Calu3 (cell line): Measurements from ENCODE around the gene OR6Q1. TPM values are rescaled to one million over a fixed set of nuclear protein-coding genes. Genes with fewer than 3 reads are reported as not detected.

Source experiments
- BruUV-seq: library from RNA; stranded (reverse); fragments of 400-500 nt; replicated peaks from 2 replicates; lab custom pipeline; 2021; lab: Mats Ljungman, UMichigan
- CTCF ChIA-PET: fragments of 300-600 bp; sonication (Branson Sonifier 250); formaldehyde crosslinking; loops from one replicate; lab custom pipeline; 2022; ENCODE audit warnings: antibody characterized with exemption; lab: Charles Lee
- DNase-seq: peaks from one replicate; pipeline ENCODE4 v3.0.0; 2022
- H3K27ac Mint-ChIP-seq: one replicate; pipeline ENCODE4 v1.8.0; 2022; ENCODE audit warnings: mixed read lengths; ENCODE audit not compliant: unreplicated experiment
- H3K27me3 Mint-ChIP-seq: one replicate; pipeline ENCODE4 v1.8.0; 2022; ENCODE audit warnings: mixed read lengths; ENCODE audit not compliant: unreplicated experiment
- H3K36me3 Mint-ChIP-seq: one replicate; pipeline ENCODE4 v1.8.0; 2022; ENCODE audit warnings: mild to moderate bottlenecking, moderate library complexity, mixed read lengths; ENCODE audit not compliant: insufficient read depth, unreplicated experiment
- H3K4me1 Mint-ChIP-seq: one replicate; pipeline ENCODE4 v1.8.0; 2022; ENCODE audit warnings: mild to moderate bottlenecking, low read depth, mixed read lengths; ENCODE audit not compliant: unreplicated experiment
- H3K4me3 Mint-ChIP-seq: one replicate; pipeline ENCODE4 v1.8.0; 2022; ENCODE audit warnings: mild to moderate bottlenecking, low read depth, moderate library complexity, mixed read lengths; ENCODE audit not compliant: unreplicated experiment
- H3K9me3 Mint-ChIP-seq: one replicate; pipeline ENCODE4 v1.8.0; 2022; ENCODE audit warnings: low read depth, mixed read lengths; ENCODE audit not compliant: unreplicated experiment
- intact Hi-C: fragments of 100-400 bp; cut with micrococcal nuclease; formaldehyde crosslinking; loops from one replicate; pipeline ENCODE4 v1.10.0; 2022; ENCODE audit not compliant: unreplicated experiment
- total RNA-seq: library from RNA; stranded (reverse); gene quantifications from 2 replicates; pipeline ENCODE4 v1.2.3, GENCODE V29; 2022
- TF ChIP-seq, protein P1 (sequence below): fragments of 200-600 bp; IDR thresholded peaks from one replicate; pipeline ENCODE4 v1.8.0; 2022; ENCODE audit warnings: antibody characterized with exemption; ENCODE audit not compliant: unreplicated experiment

OR6Q1 gene
- total RNA-seq, 1 experiment from 2014 or later = not detected

DNA sequence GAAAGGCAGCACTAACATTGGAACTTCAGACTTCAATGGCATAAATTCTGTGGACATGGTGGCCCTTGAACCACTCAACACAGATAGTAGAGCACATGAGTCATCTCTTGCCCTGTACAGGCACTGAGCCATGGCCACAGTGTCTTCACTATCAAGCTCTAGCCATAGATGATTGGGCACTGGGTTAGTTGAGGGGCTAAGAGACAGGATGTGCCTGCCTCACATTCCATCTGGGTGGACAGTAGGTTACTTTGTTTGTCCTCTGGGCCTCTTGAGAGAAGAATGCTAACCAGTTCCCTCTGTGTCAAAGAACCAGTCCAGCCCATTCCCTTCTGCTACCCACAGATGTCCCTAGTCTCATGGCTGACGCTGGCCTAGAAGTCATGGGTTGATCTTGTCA is 39.8 kb downstream of the OR6Q1 start:
- Mint-ChIP-seq H3K27me3 (no peaks in the 10 kb centered on the region), H3K4me3 (no peak overlapping the region), H3K4me1 (no peaks in the 10 kb centered on the region), H3K27ac (no peak overlapping the region), H3K36me3 (no peaks in the 10 kb centered on the region), H3K9me3 (no peaks in the 10 kb centered on the region)
- TF ChIP-seq, protein P1, sequence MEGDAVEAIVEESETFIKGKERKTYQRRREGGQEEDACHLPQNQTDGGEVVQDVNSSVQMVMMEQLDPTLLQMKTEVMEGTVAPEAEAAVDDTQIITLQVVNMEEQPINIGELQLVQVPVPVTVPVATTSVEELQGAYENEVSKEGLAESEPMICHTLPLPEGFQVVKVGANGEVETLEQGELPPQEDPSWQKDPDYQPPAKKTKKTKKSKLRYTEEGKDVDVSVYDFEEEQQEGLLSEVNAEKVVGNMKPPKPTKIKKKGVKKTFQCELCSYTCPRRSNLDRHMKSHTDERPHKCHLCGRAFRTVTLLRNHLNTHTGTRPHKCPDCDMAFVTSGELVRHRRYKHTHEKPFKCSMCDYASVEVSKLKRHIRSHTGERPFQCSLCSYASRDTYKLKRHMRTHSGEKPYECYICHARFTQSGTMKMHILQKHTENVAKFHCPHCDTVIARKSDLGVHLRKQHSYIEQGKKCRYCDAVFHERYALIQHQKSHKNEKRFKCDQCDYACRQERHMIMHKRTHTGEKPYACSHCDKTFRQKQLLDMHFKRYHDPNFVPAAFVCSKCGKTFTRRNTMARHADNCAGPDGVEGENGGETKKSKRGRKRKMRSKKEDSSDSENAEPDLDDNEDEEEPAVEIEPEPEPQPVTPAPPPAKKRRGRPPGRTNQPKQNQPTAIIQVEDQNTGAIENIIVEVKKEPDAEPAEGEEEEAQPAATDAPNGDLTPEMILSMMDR = no peak
- BruUV-seq = no TSS peak
- no peak for DNase-seq
- CTCF ChIA-PET = no interaction called here
- intact Hi-C loops = no loop called here

- intact Hi-C loops = no loop called here
Observed at GRCh38 chr11:58075781-58076180, 45.0 kb downstream of the OR6Q1 start.

More at GRCh38 chr11:58075781-58076180, 45.0 kb downstream of the OR6Q1 start:
- Mint-ChIP-seq H3K4me1 (no peaks in the 10 kb centered on the region), H3K36me3 (no peaks in the 10 kb centered on the region), H3K4me3 (no peak overlapping the region), H3K27me3 (no peaks in the 10 kb centered on the region), H3K9me3 (no peaks in the 10 kb centered on the region), H3K27ac (peak overlapping the region; percentile 60)
- no TSS peak for BruUV-seq
- CTCF ChIA-PET = no interaction called here
- TF ChIP-seq, protein P1 = no peak
- peak; percentile 26 for DNase-seq

Other genes with a start within 250 kb of the OR6Q1 start
- not detected in 2 replicates for gene OR9Q1, start 7.1 kb upstream of the OR6Q1 start, total RNA-seq
- gene OR9I1, start 94.6 kb downstream of the OR6Q1 start, total RNA-seq = not detected in 2 replicates
- not detected in 2 replicates for gene OR9Q2, start 158.1 kb downstream of the OR6Q1 start, total RNA-seq
- not detected in 2 replicates for gene OR1S2, start 173.2 kb downstream of the OR6Q1 start, total RNA-seq
- not detected in 2 replicates for gene OR1S1, start 181.8 kb downstream of the OR6Q1 start, total RNA-seq
- not detected in 2 replicates for gene OR10Q1, start 198.0 kb downstream of the OR6Q1 start, total RNA-seq
- not detected in 2 replicates for gene OR10W1, start 237.3 kb downstream of the OR6Q1 start, total RNA-seq